Keratinocyte (primary cell): ENCODE measurements around the gene PDE1C. TPM values are rescaled to one million over a fixed set of nuclear protein-coding genes. Genes with fewer than 3 reads are reported as not detected.

Experiments
- DNase-seq: peaks from one replicate; pipeline ENCODE4 v3.0.0-alpha.2; 2011; ENCODE audit warnings: low read depth, missing footprints, low spot score
- FAIRE-seq: peaks from 2 replicates; lab custom pipeline; 2011; peaks lifted over from hg19 to GRCh38; lab: Jason Lieb, UNC
- H2AFZ ChIP-seq: 2 replicates; pipeline ENCODE4 v1.6.0; 2012; ENCODE audit warnings: low read length, control low read depth, inconsistent platforms; ENCODE audit not compliant: control insufficient read depth
- H3K27ac ChIP-seq: 2 replicates; pipeline ENCODE4 v1.5.1; 2011; ENCODE audit warnings: low read length; ENCODE audit not compliant: control insufficient read depth, insufficient read depth
- H3K27me3 ChIP-seq: 3 replicates; pipeline ENCODE4 v1.6.0; 2011; ENCODE audit warnings: low read length; ENCODE audit not compliant: control insufficient read depth, insufficient read depth; ENCODE audit errors: extremely low read depth
- H3K36me3 ChIP-seq, 2 experiments: 2 replicates in 1 of 2; 3 replicates in 1 of 2; pipeline ENCODE4 v1.5.1; 2011; ENCODE audit warnings: low read length in 2 of 2, mild to moderate bottlenecking in 1 of 2; ENCODE audit not compliant: control insufficient read depth in 2 of 2, insufficient read depth in 2 of 2; ENCODE audit errors: extremely low read depth in 1 of 2
- H3K4me1 ChIP-seq: 3 replicates; pipeline ENCODE4 v1.5.1; 2011; ENCODE audit warnings: low read length; ENCODE audit not compliant: control insufficient read depth, insufficient read depth; ENCODE audit errors: extremely low read depth
- H3K4me2 ChIP-seq: 3 replicates; pipeline ENCODE4 v1.6.0; 2011; ENCODE audit warnings: low read depth, low read length; ENCODE audit not compliant: control insufficient read depth, insufficient read depth; ENCODE audit errors: extremely low read depth
- H3K4me3 ChIP-seq, 3 experiments: fragments of 200-600 bp in 1 of 3; sonication (generic) in 1 of 3; 2 replicates in 2 of 3; 3 replicates in 1 of 3; pipeline ENCODE4 v1.5.1; 2011 to 2016; ENCODE audit warnings: low read length in 3 of 3, mild to moderate bottlenecking in 3 of 3, control low read depth in 2 of 3, inconsistent platforms in 1 of 3, low read depth in 1 of 3, mixed read lengths in 1 of 3, mixed run types in 1 of 3, moderate library complexity in 1 of 3; ENCODE audit not compliant: control insufficient read depth in 2 of 3, insufficient read depth in 2 of 3; ENCODE audit errors: extremely low read depth in 1 of 3
- H3K79me2 ChIP-seq: 2 replicates; pipeline ENCODE4 v1.6.0; 2012; ENCODE audit warnings: low read length; ENCODE audit not compliant: control insufficient read depth, insufficient read depth
- H3K9ac ChIP-seq: 3 replicates; pipeline ENCODE4 v1.6.0; 2011; ENCODE audit warnings: low read length; ENCODE audit not compliant: control insufficient read depth, insufficient read depth; ENCODE audit errors: extremely low read depth
- H3K9me1 ChIP-seq: 3 replicates; pipeline ENCODE4 v1.6.0; 2011; ENCODE audit warnings: low read length; ENCODE audit not compliant: control insufficient read depth, insufficient read depth; ENCODE audit errors: extremely low read depth
- H3K9me3 ChIP-seq: 2 replicates; pipeline ENCODE4 v1.5.1; 2012; ENCODE audit warnings: low read depth, low read length; ENCODE audit not compliant: control insufficient read depth
- H4K20me1 ChIP-seq: 3 replicates; pipeline ENCODE4 v1.6.0; 2011; ENCODE audit warnings: low read length; ENCODE audit not compliant: control insufficient read depth, insufficient read depth; ENCODE audit errors: extremely low read depth
- CTCF ChIP-seq, 3 experiments: IDR thresholded peaks in 1 of 3; conservative IDR thresholded peaks in 1 of 3; optimal IDR thresholded peaks in 1 of 3; 2 replicates in 2 of 3; 3 replicates in 1 of 3; pipeline versions ENCODE3 to v1.5.1; 2011; ENCODE audit warnings: low read length in 3 of 3, mild to moderate bottlenecking in 3 of 3, moderate library complexity in 2 of 3, control low read depth in 1 of 3, inconsistent platforms in 1 of 3; ENCODE audit not compliant: insufficient read depth in 2 of 3; ENCODE audit errors: extremely low read depth in 1 of 3
- EZH2 ChIP-seq: IDR thresholded peaks from one replicate; pipeline ENCODE4 v1.6.1; 2012; ENCODE audit warnings: inconsistent platforms, mild to moderate bottlenecking, low read length, moderate library complexity
- dilution Hi-C: fragments of 300-500 bp; cut with MboI; formaldehyde crosslinking; loops from one replicate; pipeline ENCODE4 v1.7.0; 2020; ENCODE audit warnings: low sequenced_read_pairs; ENCODE audit not compliant: extremely low pct_ligation_motif_present
- polyA plus RNA-seq, 5 experiments: library from polyadenylated mRNA; depleted of rRNA in 3 of 5; stranded (reverse) in 3 of 5; stranded (forward) in 1 of 5; unstranded in 1 of 5; fragments of >200 nt; gene quantifications; 1 replicate in 1 of 5; 2 replicates in 3 of 5; 3 replicates in 1 of 5; pipeline versions ENCODE4 v1.2.1 to v1.2.3, GENCODE V29; 2011 to 2012; ENCODE audit warnings: missing spikeins in 2 of 5, low read depth in 1 of 5, low replicate concordance in 1 of 5

Gene PDE1C
- polyA plus RNA-seq, 1 donor (not counting 4 experiments of a cell fraction or from before 2014, with no cell fraction given) = 2.5 TPM

DNA sequence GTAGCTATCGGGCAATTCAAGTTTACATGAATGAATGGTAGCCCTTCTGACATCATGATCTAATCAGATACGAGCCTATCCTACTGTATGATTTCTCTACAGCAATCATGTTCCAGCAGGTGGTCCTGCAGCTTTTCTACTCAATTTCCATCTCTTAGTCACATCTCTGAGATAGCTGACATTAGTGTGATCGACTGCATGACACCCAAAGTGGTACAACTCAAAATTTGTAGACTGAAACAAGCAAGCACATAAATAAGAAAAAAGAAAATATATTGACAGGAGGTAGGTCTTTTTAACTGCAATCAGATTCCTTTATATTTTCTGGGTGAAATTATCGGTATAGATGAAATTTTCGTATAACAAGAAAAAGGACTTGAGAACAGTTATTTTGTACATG lies 251.2 kb downstream of the PDE1C start:
- FAIRE-seq = no peak
- Histone ChIP-seq H3K27me3 (no peaks in the 10 kb centered on the region), H3K9ac (no peak overlapping the region), H3K79me2 (no peaks in the 10 kb centered on the region), H3K36me3 (no peaks in the 10 kb centered on the region), H3K9me3 (no peaks in the 10 kb centered on the region), H3K27ac (no peak overlapping the region), H2AFZ (no peak overlapping the region), H4K20me1 (no peaks in the 10 kb centered on the region), H3K4me1 (no peaks in the 10 kb centered on the region), H3K4me2 (no peak overlapping the region), H3K9me1 (no peaks in the 10 kb centered on the region), H3K4me3 (no peak overlapping the region)
- no peak for DNase-seq
- dilution Hi-C loops = no loop called here
- TF ChIP-seq CTCF (optimal IDR thresholded peaks at IDR 0.05 in 1 of 3, IDR thresholded peaks at IDR 0.05 in 1 of 3, conservative IDR thresholded peaks at IDR 0.05 in 1 of 3; ENCODE audit: extremely low read depth in 1 of 3, insufficient read depth in 2 of 3, low read length in 3 of 3) = no peak
- TF ChIP-seq EZH2 = no peak

- H3K36me3 ChIP-seq = no peaks in the 10 kb centered on the region
- no peaks in the 10 kb centered on the region for H3K9me3 ChIP-seq
- no peaks in the 10 kb centered on the region for H3K9me1 ChIP-seq
- DNase-seq (no peak), FAIRE-seq (no peak)
- dilution Hi-C loops = no loop called here
- H4K20me1 ChIP-seq = no peaks in the 10 kb centered on the region
- H3K4me2 ChIP-seq = no peak overlapping the region
- no peak overlapping the region for H3K9ac ChIP-seq
- no peaks in the 10 kb centered on the region for H3K79me2 ChIP-seq
- no peak overlapping the region for H3K27ac ChIP-seq
- no peak overlapping the region for H3K4me3 ChIP-seq
- H3K27me3 ChIP-seq = no peaks in the 10 kb centered on the region
- no peaks in the 10 kb centered on the region for H3K4me1 ChIP-seq
- TF ChIP-seq CTCF (optimal IDR thresholded peaks at IDR 0.05 in 1 of 3, IDR thresholded peaks at IDR 0.05 in 1 of 3, conservative IDR thresholded peaks at IDR 0.05 in 1 of 3; ENCODE audit: extremely low read depth in 1 of 3, insufficient read depth in 2 of 3, low read length in 3 of 3) (no peak), EZH2 (no peak)
- H2AFZ ChIP-seq = no peak overlapping the region
Observed at GRCh38 chr7:31816810-31817209, 253.4 kb downstream of the PDE1C start.
